GM21367 (cell line): ENCODE results near the gene ADAMTS10.
"Not testable (repeated sequence)": the region's sequence is repeated elsewhere in the genome, so short reads cannot be mapped to it uniquely, and the experiment has no call there.

ENCODE experiments used
- ATAC-seq: cut with Tn5 transposase; IDR thresholded peaks from one replicate; pipeline ENCODE4 v1.9.1; 2021; ENCODE audit not compliant: unreplicated experiment

ADAMTS10 gene

DNA sequence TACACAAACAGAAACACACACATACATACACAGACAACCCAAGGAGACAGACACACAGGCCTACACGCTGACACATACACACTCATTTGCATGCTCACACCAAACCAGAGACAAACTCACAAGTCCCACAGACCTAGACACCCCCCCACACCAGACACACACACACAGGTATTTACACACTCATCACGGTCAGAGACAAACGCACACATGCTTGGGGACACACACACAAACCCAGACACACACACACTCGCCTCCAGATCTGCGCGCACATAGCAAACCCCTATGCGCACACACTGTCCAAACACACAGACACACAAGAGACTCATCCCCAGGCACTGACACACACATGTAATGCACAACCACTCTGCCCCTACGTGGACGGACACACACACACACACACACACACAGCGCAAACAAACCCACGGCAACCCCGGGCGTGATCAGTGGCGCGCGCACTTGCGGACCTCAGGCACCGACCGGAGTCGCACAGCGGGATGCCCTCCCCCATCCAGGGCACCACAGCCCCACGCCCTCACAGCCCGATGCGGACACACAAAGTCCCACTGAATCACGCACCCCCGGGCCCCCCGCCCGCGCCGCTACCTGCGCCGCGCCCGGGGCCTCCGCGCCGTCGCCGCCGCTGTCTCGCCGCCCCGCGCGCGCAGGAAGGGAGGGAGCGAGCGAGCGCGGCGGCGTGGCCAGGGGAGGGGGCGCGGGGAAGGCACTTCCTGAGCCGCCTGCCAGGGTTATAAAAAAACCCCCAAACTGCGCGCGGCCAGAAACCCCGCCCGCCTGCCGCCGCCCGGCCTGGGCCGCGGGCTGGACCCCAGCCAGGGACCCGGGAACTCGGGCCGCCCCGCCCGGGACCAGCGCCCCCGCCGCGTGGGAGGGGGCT is at the start of gene ADAMTS10:
Gene ADAMTS10 (minus strand): TSS at position 675 of the 895 bp plus-strand sequence. CDS start 5,005 bp downstream, outside the sequence.
- ATAC-seq, result no peak

DNA sequence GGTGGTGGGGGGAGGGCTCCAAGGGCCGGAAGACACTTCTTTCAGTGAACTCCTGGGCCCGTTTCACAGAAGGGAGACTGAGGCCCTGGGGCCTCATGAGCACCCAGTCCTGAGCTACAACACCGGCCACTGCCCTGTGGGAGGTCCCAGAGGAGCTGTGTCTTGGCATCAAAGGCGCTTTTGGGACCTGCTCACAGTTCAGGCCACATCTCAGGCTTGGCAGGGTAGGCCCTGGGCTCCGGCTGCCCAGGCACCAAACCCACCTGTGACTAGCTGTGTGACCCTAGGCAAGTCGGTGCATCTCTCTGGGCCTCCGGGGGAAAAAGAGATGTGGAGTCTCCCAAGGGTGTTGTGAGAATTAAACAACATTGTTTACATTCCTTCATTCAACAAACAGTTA is 49.4 kb upstream of the ADAMTS10 start:
- ATAC-seq, result no peak

DNA sequence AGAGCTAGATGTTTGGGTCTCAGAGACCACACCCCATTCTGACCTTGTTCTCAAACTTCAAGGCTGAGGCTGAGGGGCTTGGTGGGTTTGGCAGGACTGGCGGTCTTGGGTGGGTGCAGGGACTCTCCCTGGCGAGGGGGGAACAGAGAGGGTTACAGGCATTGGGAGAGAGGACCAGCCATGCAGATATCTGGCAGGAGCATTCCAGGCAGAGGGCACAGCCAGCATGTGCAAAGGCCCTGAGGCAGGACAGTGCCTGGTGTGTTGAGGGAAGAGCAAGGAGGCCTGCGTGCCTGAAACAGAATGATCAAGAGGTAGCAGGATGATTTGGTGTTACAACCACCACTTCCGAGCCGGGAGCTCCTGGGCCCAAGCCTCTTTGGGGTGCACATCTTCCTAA is 47.4 kb upstream of the ADAMTS10 start:
- no peak for ATAC-seq

- no peak for ATAC-seq
These were observed 44.8 kb upstream of the ADAMTS10 start for GRCh38 chr19:8655340-8655709.

GRCh38 chr19:8654591-8655339 is 44.2 kb upstream of the ADAMTS10 start:
- no peak for ATAC-seq

- no peak for ATAC-seq
These were observed 37.7 kb upstream of the ADAMTS10 start for GRCh38 chr19:8648240-8648639.

GRCh38 chr19:8643860-8644653 is 33.5 kb upstream of the ADAMTS10 start:
- ATAC-seq, result no peak

DNA sequence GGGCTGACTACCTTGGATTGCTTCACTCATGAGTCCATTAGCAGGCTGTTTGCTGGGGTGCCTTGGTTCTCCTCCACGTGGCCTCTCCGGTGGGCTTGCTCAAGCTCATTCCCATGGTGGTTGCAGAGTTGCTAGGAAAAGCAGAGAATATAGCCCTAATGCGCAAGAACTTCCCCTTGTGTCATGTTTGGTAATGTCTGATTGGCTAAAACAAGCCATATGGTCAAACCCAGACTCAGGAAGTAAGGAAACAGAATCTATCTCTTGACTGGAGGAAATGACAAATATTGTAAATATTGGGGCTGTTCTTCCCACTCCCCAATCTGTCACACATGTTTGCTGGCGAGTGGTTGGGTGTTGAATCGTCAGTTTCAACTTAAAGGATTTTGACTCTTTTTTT is 32.0 kb upstream of the ADAMTS10 start:
- no peak for ATAC-seq

DNA sequence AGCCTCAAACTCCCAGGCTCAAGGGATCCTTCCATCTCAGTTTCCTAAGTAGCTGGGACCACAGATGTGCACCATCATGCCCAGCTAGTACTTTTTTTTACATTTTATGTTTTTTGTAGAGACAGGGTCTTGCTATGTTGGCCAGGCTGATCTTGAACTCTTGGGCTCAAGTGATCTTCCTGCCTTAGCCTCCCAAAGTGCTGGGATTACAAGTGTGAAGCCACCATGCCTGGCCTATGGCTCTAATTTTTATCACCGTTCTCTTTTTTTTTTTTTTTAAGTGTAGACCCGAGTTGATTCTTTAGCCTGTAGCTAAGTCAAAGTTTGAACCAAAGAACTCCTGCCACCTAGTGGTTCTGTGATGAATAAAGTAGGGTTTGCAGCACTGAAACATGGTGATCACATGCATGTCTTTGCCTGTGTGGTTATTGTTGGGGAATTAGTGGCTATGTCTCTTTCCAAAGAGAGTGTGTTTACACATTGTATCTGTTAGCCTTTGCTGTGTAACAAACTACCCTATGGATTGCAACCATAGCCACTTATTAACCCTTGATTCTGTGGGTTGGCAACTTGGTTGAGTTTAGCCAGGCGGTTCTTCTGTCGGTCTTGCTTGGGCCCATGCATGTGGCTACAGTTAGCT is 31.5 kb upstream of the ADAMTS10 start:
- ATAC-seq, result no peak

GRCh38 chr19:8641221-8641907 is 30.8 kb upstream of the ADAMTS10 start:
- no peak for ATAC-seq

GRCh38 chr19:8640402-8641004 is 30.0 kb upstream of the ADAMTS10 start:
- ATAC-seq, result no peak

- ATAC-seq, result no peak
These were observed 29.4 kb upstream of the ADAMTS10 start for GRCh38 chr19:8639821-8640401.

GRCh38 chr19:8638078-8638619 is 27.6 kb upstream of the ADAMTS10 start:
- no peak for ATAC-seq

DNA sequence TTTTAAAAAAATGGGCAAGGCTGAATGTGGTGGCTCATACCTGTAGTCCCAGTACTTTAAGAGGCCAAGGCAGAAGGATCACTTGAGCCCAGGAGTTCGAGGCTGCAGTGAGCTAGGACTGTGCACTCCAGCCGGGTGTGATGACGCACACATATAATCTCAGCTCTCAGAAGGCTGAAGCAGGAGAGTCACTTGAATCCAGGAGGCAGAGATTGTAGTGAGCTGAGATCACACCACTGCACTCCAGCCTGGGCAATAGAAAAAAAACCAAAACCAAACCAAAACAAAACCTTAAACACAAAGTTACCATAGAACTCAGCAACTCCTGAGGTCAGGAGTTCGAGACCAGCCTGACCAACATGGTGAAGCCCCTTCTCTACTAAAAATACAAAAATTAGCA is 26.6 kb upstream of the ADAMTS10 start:
- ATAC-seq, result not testable (repeated sequence)

DNA sequence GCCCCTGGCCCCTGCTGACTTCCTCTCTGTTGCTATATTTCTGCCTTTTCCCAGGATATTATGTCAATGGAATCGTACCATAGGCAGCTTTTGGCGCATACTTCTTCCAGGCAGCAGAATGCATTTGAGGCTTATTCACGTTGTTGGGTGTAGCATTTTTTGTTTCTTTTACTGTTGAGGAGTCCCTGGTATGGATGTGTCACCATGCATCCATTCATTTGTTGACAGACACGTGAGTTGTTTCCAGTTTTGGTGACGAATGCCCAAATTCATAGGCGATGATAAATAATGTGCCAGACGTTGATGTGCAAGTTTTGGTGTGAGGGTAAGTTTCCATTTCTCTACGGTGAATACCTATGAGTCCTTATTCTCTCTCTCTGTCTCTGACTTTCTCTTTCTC is 24.9 kb upstream of the ADAMTS10 start:
- ATAC-seq, result no peak

DNA sequence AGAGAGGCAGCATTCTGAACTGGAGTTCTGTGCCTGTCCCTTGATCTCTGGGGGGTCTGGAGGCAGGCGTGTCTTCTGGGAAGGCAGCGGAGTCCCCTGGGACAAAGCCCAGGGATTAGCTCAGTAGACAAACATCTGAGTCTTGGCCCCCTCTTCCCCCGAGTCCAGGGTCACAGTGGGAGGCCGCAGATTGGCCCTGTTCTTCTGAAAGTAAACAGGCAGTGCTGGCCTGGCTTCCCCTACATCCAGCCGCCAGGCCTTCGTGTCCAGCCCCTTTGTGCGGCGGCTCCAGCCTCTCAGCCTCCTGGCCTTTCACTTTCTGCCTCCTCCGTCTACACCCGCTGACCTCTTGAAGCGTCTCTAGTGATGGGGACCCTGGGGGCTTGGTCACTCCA is 20.9 kb upstream of the ADAMTS10 start:
- ATAC-seq, result no peak

DNA sequence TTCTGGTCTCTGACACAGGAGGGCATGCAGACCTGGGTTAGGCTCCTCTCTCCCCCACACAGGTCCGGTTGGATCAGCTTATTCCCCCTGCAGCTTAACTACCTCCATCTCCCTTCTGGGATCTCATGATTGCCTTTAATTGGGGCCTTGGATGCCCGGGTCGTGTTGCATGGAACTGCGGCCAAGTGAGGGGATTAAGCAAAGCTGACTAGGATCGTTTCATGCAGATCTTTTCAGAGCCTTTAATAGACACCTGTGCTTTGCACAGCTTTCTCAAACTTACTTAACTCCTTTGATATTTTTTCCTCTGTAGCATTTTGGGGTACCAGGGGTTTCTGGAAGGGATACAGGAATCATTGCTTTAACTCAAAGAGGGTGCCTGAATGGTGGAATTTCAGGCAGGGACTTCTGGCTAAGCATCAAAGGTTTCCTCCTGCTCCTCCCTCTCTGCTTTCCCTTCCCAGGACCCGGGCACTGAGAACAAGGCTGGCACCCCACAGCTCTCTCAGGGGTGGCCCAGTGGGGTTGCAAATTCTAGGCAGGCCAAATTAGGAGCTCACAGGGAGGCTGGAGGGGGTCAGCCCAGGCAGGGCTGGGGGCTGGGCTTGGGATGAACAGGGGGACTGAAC is 20.4 kb upstream of the ADAMTS10 start:
- ATAC-seq, result no peak

DNA sequence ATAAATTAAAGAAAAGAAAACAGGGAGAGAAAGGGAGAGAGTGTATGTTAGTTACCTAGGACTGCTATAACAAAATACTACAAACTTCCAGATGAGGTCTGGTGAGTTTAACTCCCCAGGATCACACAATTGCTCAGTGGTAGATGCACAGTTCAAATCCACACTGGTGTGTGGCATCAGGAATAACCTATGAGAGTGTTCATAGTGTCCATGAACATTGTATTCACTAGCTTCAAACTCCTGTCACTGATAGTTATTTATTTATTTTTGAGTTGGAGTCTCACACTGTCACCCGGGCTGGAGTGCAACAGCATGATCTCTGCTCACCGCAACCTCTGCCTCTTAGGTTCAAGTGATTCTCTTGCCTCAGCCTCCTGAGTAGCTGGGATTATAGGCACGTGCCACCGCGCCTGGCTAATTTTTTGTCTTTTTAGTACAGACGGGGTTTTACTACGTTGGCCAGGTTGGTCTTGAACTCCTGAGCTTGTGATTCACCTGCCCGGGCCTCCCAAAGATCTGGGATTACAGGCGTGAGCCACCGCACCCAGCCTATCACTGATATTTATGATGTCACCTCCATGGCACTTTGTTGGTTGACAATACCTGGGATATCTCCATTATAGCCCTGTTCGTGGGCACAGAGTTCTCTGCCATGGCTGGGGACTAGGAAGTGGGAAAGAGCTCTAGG is 19.6 kb upstream of the ADAMTS10 start, which contains the start of gene NFILZ:
Gene NFILZ (plus strand): TSS at position 638 of the 688 bp plus-strand sequence. CDS start 46,133 bp downstream, outside the sequence.
- ATAC-seq, result no peak
